ENCODE results near the gene FUZ. TPM values are rescaled to one million over a fixed set of nuclear protein-coding genes. Genes with fewer than 3 reads are reported as not detected.

FUZ gene, protein sequence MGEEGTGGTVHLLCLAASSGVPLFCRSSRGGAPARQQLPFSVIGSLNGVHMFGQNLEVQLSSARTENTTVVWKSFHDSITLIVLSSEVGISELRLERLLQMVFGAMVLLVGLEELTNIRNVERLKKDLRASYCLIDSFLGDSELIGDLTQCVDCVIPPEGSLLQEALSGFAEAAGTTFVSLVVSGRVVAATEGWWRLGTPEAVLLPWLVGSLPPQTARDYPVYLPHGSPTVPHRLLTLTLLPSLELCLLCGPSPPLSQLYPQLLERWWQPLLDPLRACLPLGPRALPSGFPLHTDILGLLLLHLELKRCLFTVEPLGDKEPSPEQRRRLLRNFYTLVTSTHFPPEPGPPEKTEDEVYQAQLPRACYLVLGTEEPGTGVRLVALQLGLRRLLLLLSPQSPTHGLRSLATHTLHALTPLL
- 19.0 TPM for polyA plus RNA-seq (2012; ENCODE audit: insufficient read length, low read depth)

GRCh38 chr19:49812997-49813861 lies at the start of gene FUZ:
TSS of gene FUZ (minus strand) at chr19:49813292. CDS start at chr19:49813106, 186 bp downstream.
- TF ChIP-seq TAF1 (IDR thresholded peaks at IDR 0.05; ENCODE audit: borderline replicate concordance, insufficient read depth, low read length) (no peak), POLR2AphosphoS5 (IDR thresholded peaks at IDR 0.05; ENCODE audit: low read depth, low read length) (no peak), FOXP2 (optimal IDR thresholded peaks at IDR 0.05; ENCODE audit: borderline replicate concordance, extremely low read depth, extremely low read length, insufficient read depth) (peak; percentile 100), SIN3A (IDR thresholded peaks at IDR 0.05; ENCODE audit: borderline replicate concordance, insufficient read depth, low read length) (peak; percentile 77; the same call in 1 of the 2 replicates)
- TF ChIP-seq, protein P1, sequence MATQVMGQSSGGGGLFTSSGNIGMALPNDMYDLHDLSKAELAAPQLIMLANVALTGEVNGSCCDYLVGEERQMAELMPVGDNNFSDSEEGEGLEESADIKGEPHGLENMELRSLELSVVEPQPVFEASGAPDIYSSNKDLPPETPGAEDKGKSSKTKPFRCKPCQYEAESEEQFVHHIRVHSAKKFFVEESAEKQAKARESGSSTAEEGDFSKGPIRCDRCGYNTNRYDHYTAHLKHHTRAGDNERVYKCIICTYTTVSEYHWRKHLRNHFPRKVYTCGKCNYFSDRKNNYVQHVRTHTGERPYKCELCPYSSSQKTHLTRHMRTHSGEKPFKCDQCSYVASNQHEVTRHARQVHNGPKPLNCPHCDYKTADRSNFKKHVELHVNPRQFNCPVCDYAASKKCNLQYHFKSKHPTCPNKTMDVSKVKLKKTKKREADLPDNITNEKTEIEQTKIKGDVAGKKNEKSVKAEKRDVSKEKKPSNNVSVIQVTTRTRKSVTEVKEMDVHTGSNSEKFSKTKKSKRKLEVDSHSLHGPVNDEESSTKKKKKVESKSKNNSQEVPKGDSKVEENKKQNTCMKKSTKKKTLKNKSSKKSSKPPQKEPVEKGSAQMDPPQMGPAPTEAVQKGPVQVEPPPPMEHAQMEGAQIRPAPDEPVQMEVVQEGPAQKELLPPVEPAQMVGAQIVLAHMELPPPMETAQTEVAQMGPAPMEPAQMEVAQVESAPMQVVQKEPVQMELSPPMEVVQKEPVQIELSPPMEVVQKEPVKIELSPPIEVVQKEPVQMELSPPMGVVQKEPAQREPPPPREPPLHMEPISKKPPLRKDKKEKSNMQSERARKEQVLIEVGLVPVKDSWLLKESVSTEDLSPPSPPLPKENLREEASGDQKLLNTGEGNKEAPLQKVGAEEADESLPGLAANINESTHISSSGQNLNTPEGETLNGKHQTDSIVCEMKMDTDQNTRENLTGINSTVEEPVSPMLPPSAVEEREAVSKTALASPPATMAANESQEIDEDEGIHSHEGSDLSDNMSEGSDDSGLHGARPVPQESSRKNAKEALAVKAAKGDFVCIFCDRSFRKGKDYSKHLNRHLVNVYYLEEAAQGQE (IDR thresholded peaks at IDR 0.05; ENCODE audit: insufficient read depth in 1 of 2, low read depth in 2 of 2, low read length in 2 of 2), result no peak

DNA sequence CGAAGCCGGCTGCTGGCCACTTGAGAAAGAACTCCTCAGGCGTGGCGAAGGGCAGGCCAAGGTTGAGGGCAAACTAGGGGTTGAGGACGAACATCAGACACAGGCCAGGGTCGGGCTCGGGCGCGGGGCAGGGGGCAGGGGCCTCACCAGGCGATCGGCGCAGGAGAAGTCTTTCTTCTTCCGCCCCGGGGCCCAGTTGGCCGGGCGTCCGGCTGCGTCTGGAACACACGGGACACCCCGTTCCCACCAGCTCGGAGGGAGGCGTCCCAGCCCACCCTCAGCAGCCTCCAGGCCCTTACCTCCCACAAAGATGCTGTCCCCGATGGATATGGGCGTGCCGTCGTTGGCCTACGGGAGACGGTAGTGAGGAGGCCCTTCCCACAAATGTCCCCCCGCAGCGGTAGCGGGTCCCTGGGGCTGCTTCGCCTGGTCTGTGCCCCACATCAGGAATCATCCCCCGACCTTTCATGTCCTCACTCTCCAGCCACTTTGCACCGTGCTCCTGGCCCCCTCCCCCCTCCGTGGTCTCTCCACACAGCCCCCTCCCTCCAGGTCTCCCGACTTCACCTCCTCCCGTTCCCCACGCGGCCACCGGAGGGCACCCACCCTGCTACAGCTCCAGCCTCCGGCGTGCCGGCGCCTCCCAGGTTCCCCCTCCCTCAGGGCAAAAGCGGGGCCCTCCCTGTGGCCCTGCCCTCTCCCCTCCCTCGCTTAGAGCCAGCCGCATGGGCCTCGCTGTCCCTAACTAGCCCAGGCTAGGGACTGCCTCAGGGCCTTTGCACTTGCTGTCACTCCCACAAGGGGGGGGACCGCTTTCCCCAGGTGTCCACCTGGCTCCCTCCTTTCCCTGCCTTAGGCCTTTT lies 49.5 kb upstream of the FUZ start:
- TF ChIP-seq SIN3A (IDR thresholded peaks at IDR 0.05; ENCODE audit: borderline replicate concordance, insufficient read depth, low read length) (no peak), POLR2AphosphoS5 (IDR thresholded peaks at IDR 0.05; ENCODE audit: low read depth, low read length) (no peak), TAF1 (IDR thresholded peaks at IDR 0.05; ENCODE audit: borderline replicate concordance, insufficient read depth, low read length) (no peak), FOXP2 (optimal IDR thresholded peaks at IDR 0.05; ENCODE audit: borderline replicate concordance, extremely low read depth, extremely low read length, insufficient read depth) (no peak)
- TF ChIP-seq, protein P1 (IDR thresholded peaks at IDR 0.05; ENCODE audit: insufficient read depth in 1 of 2, low read depth in 2 of 2, low read length in 2 of 2), result no peak

- no peak for TF ChIP-seq FOXP2 (optimal IDR thresholded peaks at IDR 0.05; ENCODE audit: borderline replicate concordance, extremely low read depth, extremely low read length, insufficient read depth)
- no peak for TF ChIP-seq SIN3A (IDR thresholded peaks at IDR 0.05; ENCODE audit: borderline replicate concordance, insufficient read depth, low read length)
- TF ChIP-seq, protein P1 (IDR thresholded peaks at IDR 0.05; ENCODE audit: insufficient read depth in 1 of 2, low read depth in 2 of 2, low read length in 2 of 2), result no peak
- TF ChIP-seq TAF1 (IDR thresholded peaks at IDR 0.05; ENCODE audit: borderline replicate concordance, insufficient read depth, low read length), result no peak
- no peak for TF ChIP-seq POLR2AphosphoS5 (IDR thresholded peaks at IDR 0.05; ENCODE audit: low read depth, low read length)
Measured at GRCh38 chr19:49861541-49862378, 48.7 kb upstream of the FUZ start.

- TF ChIP-seq POLR2AphosphoS5 (IDR thresholded peaks at IDR 0.05; ENCODE audit: low read depth, low read length), result peak; percentile 9; the same call in 1 of the 2 replicates
- TF ChIP-seq TAF1 (IDR thresholded peaks at IDR 0.05; ENCODE audit: borderline replicate concordance, insufficient read depth, low read length), result no peak
Measured at GRCh38 chr19:49861107-49861506, 48.0 kb upstream of the FUZ start.
